ENCODE data around the gene CCDC149.

DNA sequence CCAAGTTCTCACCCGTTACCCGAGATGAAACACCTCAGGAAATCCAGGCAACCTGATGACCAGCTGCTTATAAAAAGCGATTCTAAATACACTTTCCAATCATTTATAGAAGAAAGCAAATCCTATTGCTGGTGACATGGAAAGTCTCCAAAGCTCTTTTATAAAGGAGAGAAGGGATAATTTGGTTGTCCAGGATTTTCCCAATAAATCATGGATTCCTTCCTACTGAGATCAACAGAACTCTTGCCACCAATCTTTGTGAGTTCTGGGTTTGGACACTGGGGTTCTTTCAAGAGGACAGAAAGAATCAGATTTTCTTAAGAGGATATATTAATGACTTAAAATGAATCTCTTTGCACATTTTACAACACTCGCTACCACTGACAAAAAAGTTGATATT, 142.2 kb downstream of the CCDC149 start:
- TF ChIP-seq MAX (IDR thresholded peaks at IDR 0.05) (no peak), RAD21 (conservative IDR thresholded peaks at IDR 0.05 in 1 of 2, IDR thresholded peaks at IDR 0.05 in 1 of 2) (no peak), ELK1 (IDR thresholded peaks at IDR 0.05; ENCODE audit: low read depth, low read length) (no peak), REST (IDR thresholded peaks at IDR 0.05) (no peak), NPAS2 (CRISPR knock-in tag; IDR thresholded peaks at IDR 0.05; ENCODE audit: borderline replicate concordance) (no peak), RCOR1 (IDR thresholded peaks at IDR 0.05; ENCODE audit: low read depth, low read length) (no peak)
- TF ChIP-seq, protein P1, sequence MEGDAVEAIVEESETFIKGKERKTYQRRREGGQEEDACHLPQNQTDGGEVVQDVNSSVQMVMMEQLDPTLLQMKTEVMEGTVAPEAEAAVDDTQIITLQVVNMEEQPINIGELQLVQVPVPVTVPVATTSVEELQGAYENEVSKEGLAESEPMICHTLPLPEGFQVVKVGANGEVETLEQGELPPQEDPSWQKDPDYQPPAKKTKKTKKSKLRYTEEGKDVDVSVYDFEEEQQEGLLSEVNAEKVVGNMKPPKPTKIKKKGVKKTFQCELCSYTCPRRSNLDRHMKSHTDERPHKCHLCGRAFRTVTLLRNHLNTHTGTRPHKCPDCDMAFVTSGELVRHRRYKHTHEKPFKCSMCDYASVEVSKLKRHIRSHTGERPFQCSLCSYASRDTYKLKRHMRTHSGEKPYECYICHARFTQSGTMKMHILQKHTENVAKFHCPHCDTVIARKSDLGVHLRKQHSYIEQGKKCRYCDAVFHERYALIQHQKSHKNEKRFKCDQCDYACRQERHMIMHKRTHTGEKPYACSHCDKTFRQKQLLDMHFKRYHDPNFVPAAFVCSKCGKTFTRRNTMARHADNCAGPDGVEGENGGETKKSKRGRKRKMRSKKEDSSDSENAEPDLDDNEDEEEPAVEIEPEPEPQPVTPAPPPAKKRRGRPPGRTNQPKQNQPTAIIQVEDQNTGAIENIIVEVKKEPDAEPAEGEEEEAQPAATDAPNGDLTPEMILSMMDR (IDR thresholded peaks at IDR 0.05): no peak
